ENCODE results near the gene MLST8.

- TF ChIP-seq, protein P1, sequence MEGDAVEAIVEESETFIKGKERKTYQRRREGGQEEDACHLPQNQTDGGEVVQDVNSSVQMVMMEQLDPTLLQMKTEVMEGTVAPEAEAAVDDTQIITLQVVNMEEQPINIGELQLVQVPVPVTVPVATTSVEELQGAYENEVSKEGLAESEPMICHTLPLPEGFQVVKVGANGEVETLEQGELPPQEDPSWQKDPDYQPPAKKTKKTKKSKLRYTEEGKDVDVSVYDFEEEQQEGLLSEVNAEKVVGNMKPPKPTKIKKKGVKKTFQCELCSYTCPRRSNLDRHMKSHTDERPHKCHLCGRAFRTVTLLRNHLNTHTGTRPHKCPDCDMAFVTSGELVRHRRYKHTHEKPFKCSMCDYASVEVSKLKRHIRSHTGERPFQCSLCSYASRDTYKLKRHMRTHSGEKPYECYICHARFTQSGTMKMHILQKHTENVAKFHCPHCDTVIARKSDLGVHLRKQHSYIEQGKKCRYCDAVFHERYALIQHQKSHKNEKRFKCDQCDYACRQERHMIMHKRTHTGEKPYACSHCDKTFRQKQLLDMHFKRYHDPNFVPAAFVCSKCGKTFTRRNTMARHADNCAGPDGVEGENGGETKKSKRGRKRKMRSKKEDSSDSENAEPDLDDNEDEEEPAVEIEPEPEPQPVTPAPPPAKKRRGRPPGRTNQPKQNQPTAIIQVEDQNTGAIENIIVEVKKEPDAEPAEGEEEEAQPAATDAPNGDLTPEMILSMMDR (IDR thresholded peaks at IDR 0.05; ENCODE audit: low read depth, low read length), result no peak
- no peak for TF ChIP-seq POLR2A (IDR thresholded peaks at IDR 0.05; ENCODE audit: extremely low read depth, insufficient read length)
Measured at GRCh38 chr16:2174396-2175131, 30.7 kb upstream of the MLST8 start.

Data from NB4 (cell line).